ENCODE data around the gene ACOXL.

GRCh38 chr2:110790907-110791306 is 58.5 kb downstream of the ACOXL start:
- TF ChIP-seq CHD2 (IDR thresholded peaks at IDR 0.05; ENCODE audit: low read length) (no peak), CHD7 (IDR thresholded peaks at IDR 0.05; ENCODE audit: insufficient replicate concordance, low read length) (no peak), CTCF (IDR thresholded peaks at IDR 0.05; ENCODE audit: control extremely low read depth in 1 of 3, insufficient read depth in 1 of 3, low read depth in 1 of 3, low read length in 3 of 3) (no peak), RAD21 (IDR thresholded peaks at IDR 0.05 in 1 of 2, conservative IDR thresholded peaks at IDR 0.05 in 1 of 2; ENCODE audit: low read depth in 2 of 2, low read length in 2 of 2) (no peak), CREB1 (IDR thresholded peaks at IDR 0.05) (no peak), CBX5 (IDR thresholded peaks at IDR 0.05; ENCODE audit: low read depth, low read length) (no peak), MAX (IDR thresholded peaks at IDR 0.05) (no peak), POLR2A (IDR thresholded peaks at IDR 0.05; ENCODE audit: control extremely low read depth in 1 of 2, low read depth in 2 of 2, low read length in 2 of 2) (no peak), SP4 (IDR thresholded peaks at IDR 0.05; ENCODE audit: low read length) (no peak), ZNF274 (IDR thresholded peaks at IDR 0.05; ENCODE audit: borderline replicate concordance, extremely low read depth, low read length) (no peak), GABPA (IDR thresholded peaks at IDR 0.05; ENCODE audit: borderline replicate concordance, insufficient read depth, low read length) (no peak), E2F6 (IDR thresholded peaks at IDR 0.05) (no peak), YY1 (IDR thresholded peaks at IDR 0.05; ENCODE audit: low read depth, low read length) (no peak)
